Tibial nerve (tissue), 4 donors: ENCODE measurements around the gene SOX30. TPM values are rescaled to one million over a fixed set of nuclear protein-coding genes. Genes with fewer than 3 reads are reported as not detected.
"Not testable (repeated sequence)": the region's sequence is repeated elsewhere in the genome, so short reads cannot be mapped to it uniquely, and the experiment has no call there.

Experiments
- DNase-seq, 2 donors: peaks; one replicate each; pipeline ENCODE4 v3.0.0-alpha.2; 2019; ENCODE audit warnings: low spot score in 2 of 2
- H3K27ac ChIP-seq, 4 donors: fragments of 200-600 bp; sonication (generic) in 3 of 4; one replicate each; pipeline ENCODE4 v1.5.1; 2017 to 2019; ENCODE audit warnings: mild to moderate bottlenecking in 1 of 4
- H3K27me3 ChIP-seq, 2 donors: fragments of 200-600 bp; sonication (generic) in 1 of 2; one replicate each; pipeline versions ENCODE4 v1.5.1 to v1.6.0; 2017 to 2019
- H3K36me3 ChIP-seq, 3 donors: fragments of 200-600 bp; sonication (generic); one replicate each; pipeline ENCODE4 v1.5.1; 2018 to 2019
- H3K4me1 ChIP-seq, 4 donors: fragments of 200-600 bp; sonication (generic) in 3 of 4; one replicate each; pipeline ENCODE4 v1.5.1; 2017 to 2019
- H3K4me3 ChIP-seq, 4 donors: fragments of 200-600 bp; sonication (generic) in 3 of 4; one replicate each; pipeline ENCODE4 v1.5.1; 2017 to 2019; ENCODE audit warnings: mild to moderate bottlenecking in 1 of 4, moderate library complexity in 1 of 4
- H3K9me3 ChIP-seq, 4 donors: fragments of 200-600 bp; sonication (generic) in 3 of 4; one replicate each; pipeline ENCODE4 v1.5.1; 2017 to 2019
- CTCF ChIP-seq, 5 experiments: fragments of 200-600 bp in 3 of 5; fragments of 450-650 bp in 2 of 5; sonication (generic) in 3 of 5; IDR thresholded peaks; one replicate each; pipeline ENCODE4 v1.5.1; 2016 to 2019; ENCODE audit warnings: antibody characterized with exemption in 5 of 5, mild to moderate bottlenecking in 3 of 5, moderate library complexity in 2 of 5
- EP300 ChIP-seq, 2 donors: sonication (generic); formaldehyde crosslinking; IDR thresholded peaks; one replicate each; pipeline ENCODE4 v1.6.1; 2017; ENCODE audit warnings: antibody characterized with exemption in 2 of 2, mild to moderate bottlenecking in 1 of 2
- POLR2A ChIP-seq, 2 donors: fragments of 450-650 bp; IDR thresholded peaks; one replicate each; pipeline ENCODE4 v1.6.1; 2017; ENCODE audit warnings: antibody characterized with exemption in 2 of 2, mild to moderate bottlenecking in 2 of 2, moderate library complexity in 2 of 2
- WGBS, 2 donors: methylation state at CpG; one replicate each; pipeline ENCODE4 v1.1.5; 2018; 5-methylcytosine and 5-hydroxymethylcytosine counted together
- total RNA-seq, 4 donors: library from RNA; depleted of rRNA; stranded (reverse); fragments of >200 nt; gene quantifications; one replicate each; pipeline ENCODE4 v1.1.0, GENCODE V29; 2016

Gene SOX30
- total RNA-seq, 4 donors from 2014 or later, result 0.20 TPM; not detected in 3

GRCh38 chr5:157679801-157680200 is 27.6 kb upstream of the SOX30 start:
- Histone ChIP-seq H3K27me3 (no peaks in the 10 kb centered on the region), H3K9me3 (no peaks in the 10 kb centered on the region), H3K4me1 (no peaks in the 10 kb centered on the region), H3K36me3 (no peaks in the 10 kb centered on the region), H3K4me3 (no peak overlapping the region), H3K27ac (no peak overlapping the region)
- no peak for DNase-seq
- 91 to 93% methylated on average over 9 of the region's 9 CpGs for WGBS, 2 donors
- TF ChIP-seq POLR2A (IDR thresholded peaks at IDR 0.05) (no peak), EP300 (IDR thresholded peaks at IDR 0.05) (no peak), CTCF (IDR thresholded peaks at IDR 0.05) (no peak)

- H3K36me3 ChIP-seq, result no peaks in the 10 kb centered on the region
- no peak for DNase-seq
- H3K4me3 ChIP-seq, result no peak overlapping the region
- no peaks in the 10 kb centered on the region for H3K27me3 ChIP-seq
- H3K27ac ChIP-seq, result no peak overlapping the region
- H3K4me1 ChIP-seq, result no peaks in the 10 kb centered on the region
- no peaks in the 10 kb centered on the region for H3K9me3 ChIP-seq
- 66% methylated on average over 3 of the region's 3 CpGs for WGBS, 2 donors
- TF ChIP-seq CTCF (IDR thresholded peaks at IDR 0.05) (no peak), POLR2A (IDR thresholded peaks at IDR 0.05) (no peak), EP300 (IDR thresholded peaks at IDR 0.05) (no peak)
Measured at GRCh38 chr5:157677931-157678330, 25.7 kb upstream of the SOX30 start.

- H3K27me3 ChIP-seq, result peaks cover 0 to 15% of the 10 kb centered on the region in 2 donors
- not testable (repeated sequence) for H3K4me3 ChIP-seq, DNase-seq, H3K36me3 ChIP-seq, H3K27ac ChIP-seq, H3K9me3 ChIP-seq
- WGBS, 2 donors, result 89 to 90% methylated on average over 4 of the region's 4 CpGs
- peaks cover 0 to 14% (median 5%) of the 10 kb centered on the region in 4 donors for H3K4me1 ChIP-seq
Measured at GRCh38 chr5:157674351-157674750, 22.1 kb upstream of the SOX30 start.

GRCh38 chr5:157672976-157673375 is 20.7 kb upstream of the SOX30 start:
- no peaks in the 10 kb centered on the region for H3K36me3 ChIP-seq
- no peak overlapping the region for H3K4me3 ChIP-seq
- no peaks in the 10 kb centered on the region for H3K9me3 ChIP-seq
- DNase-seq, result no peak
- TF ChIP-seq CTCF (IDR thresholded peaks at IDR 0.05), result no peak
- no peak for TF ChIP-seq POLR2A (IDR thresholded peaks at IDR 0.05)
- no peak for TF ChIP-seq EP300 (IDR thresholded peaks at IDR 0.05)
- peaks cover 0 to 15% of the 10 kb centered on the region in 2 donors for H3K27me3 ChIP-seq
- 92 to 95% methylated on average over 8 of the region's 8 CpGs for WGBS, 2 donors
- peaks cover 0 to 14% (median 5%) of the 10 kb centered on the region in 4 donors for H3K4me1 ChIP-seq
- H3K27ac ChIP-seq, result no peak overlapping the region

GRCh38 chr5:157671592-157672330 is 19.5 kb upstream of the SOX30 start:
- peaks cover 0 to 14% (median 5%) of the 10 kb centered on the region in 4 donors for H3K4me1 ChIP-seq
- TF ChIP-seq CTCF (IDR thresholded peaks at IDR 0.05) (no peak), EP300 (IDR thresholded peaks at IDR 0.05) (no peak), POLR2A (IDR thresholded peaks at IDR 0.05) (no peak)
- DNase-seq, result no peak
- H3K4me3 ChIP-seq, result peak overlapping the region; percentile 29 to 65 (median 59)
- H3K9me3 ChIP-seq, result no peaks in the 10 kb centered on the region
- H3K27me3 ChIP-seq, result peaks cover 0 to 15% of the 10 kb centered on the region in 2 donors
- peak overlapping the region in 1 of 4 donors; percentile 60 for H3K27ac ChIP-seq
- WGBS, 2 donors, result 42 to 43% methylated on average over 35 to 40 of the region's 57 CpGs
- H3K36me3 ChIP-seq, result no peaks in the 10 kb centered on the region
